HFFc6 (cell line): ENCODE results near the gene VENTX. TPM values are rescaled to one million over a fixed set of nuclear protein-coding genes. Genes with fewer than 3 reads are reported as not detected.

Experiments used
- DNase-seq: peaks from one replicate; pipeline ENCODE4 v3.0.0-alpha.2; 2018
- H3K27ac Mint-ChIP-seq: 2 replicates; pipeline ENCODE4 v1.8.0; 2020; ENCODE audit warnings: mild to moderate bottlenecking, mixed read lengths
- H3K27me3 Mint-ChIP-seq: 2 replicates; pipeline ENCODE4 v1.8.0; 2021; ENCODE audit warnings: mild to moderate bottlenecking, moderate library complexity, mixed read lengths; ENCODE audit not compliant: insufficient read depth
- H3K36me3 Mint-ChIP-seq: 2 replicates; pipeline ENCODE4 v1.8.0; 2021; ENCODE audit warnings: low read depth, mixed read lengths
- H3K4me1 Mint-ChIP-seq: 2 replicates; pipeline ENCODE4 v1.8.0; 2020; ENCODE audit warnings: low read depth, mixed read lengths
- H3K4me3 Mint-ChIP-seq: 2 replicates; pipeline ENCODE4 v1.8.0; 2020; ENCODE audit warnings: mild to moderate bottlenecking, moderate library complexity, mixed read lengths
- H3K9me3 Mint-ChIP-seq: 2 replicates; pipeline ENCODE4 v1.8.0; 2020; ENCODE audit warnings: mild to moderate bottlenecking, mixed read lengths
- CTCF ChIP-seq: fragments of 200-600 bp; sonication (generic); IDR thresholded peaks from 2 replicates; pipeline ENCODE4 v1.5.0; 2021; ENCODE audit warnings: antibody characterized with exemption, mild to moderate bottlenecking
- total RNA-seq, 6 experiments: library from RNA; stranded (reverse); fragmentation: NEBNext Ultra II Directional; extraction: Animal tissue kit (Norgen Biotek cat#: 25700); gene quantifications; 2 replicates in 1 of 6; 3 replicates in 5 of 6; pipeline ENCODE4 v1.2.3, GENCODE V29; 2021

VENTX gene
- total RNA-seq, 6 experiments from 2014 or later, result not detected

DNA sequence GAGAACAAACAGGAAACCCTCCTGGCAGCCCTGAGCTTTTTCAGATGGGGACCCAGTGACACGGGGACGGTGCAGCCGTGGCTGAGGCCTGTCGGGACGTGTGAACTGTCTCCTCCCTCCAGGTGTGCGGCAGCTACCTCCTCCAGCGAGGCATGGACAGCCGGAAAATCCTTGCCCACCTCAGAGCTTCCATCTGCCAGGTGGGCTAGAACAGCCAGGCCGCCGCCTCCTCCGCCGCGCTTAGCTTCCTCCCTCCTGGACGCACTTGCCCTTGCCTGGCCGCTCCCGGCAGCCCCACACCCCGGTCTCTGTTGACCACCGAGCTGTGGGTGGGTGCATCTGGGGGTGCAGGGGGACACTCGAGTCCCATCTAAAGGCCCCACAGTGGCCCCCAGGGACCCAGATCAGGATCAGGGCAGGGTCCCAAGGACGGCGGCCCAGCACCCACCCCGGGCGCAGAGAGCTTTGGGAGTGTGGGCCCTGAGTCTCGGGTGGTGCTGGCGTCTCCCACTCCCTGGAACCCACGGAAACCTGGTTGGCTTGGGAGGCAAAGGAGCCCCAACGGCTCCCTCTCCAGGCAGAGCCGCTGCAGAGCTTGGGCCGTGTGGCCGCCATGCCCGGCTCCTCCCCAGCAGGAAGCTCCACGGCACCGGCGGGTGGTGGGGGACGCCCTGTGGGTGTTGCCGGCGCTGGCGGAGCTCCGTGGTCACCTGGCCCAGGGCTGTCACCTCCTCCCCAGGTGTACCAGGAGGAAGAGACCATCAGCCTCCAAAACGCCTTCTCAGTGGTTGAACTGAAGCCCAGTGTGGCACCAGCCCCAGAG lies 40.5 kb upstream of the VENTX start:
- Mint-ChIP-seq H3K27me3 (peaks cover 11% of the 10 kb centered on the region), H3K27ac (no peak overlapping the region), H3K4me3 (no peak overlapping the region), H3K9me3 (peaks cover 26% of the 10 kb centered on the region), H3K4me1 (no peaks in the 10 kb centered on the region), H3K36me3 (no peaks in the 10 kb centered on the region)
- DNase-seq, result no peak
- no peak for TF ChIP-seq CTCF

GRCh38 chr10:133197786-133198185 lies 39.9 kb upstream of the VENTX start:
- Mint-ChIP-seq H3K36me3 (no peaks in the 10 kb centered on the region), H3K27me3 (peaks cover 8% of the 10 kb centered on the region), H3K9me3 (peaks cover 19% of the 10 kb centered on the region), H3K27ac (no peak overlapping the region), H3K4me3 (no peak overlapping the region), H3K4me1 (no peaks in the 10 kb centered on the region)
- DNase-seq, result no peak
- no peak for TF ChIP-seq CTCF

GRCh38 chr10:133198206-133198605 lies 39.4 kb upstream of the VENTX start:
- no peak for TF ChIP-seq CTCF
- H3K36me3 Mint-ChIP-seq, result no peaks in the 10 kb centered on the region
- H3K4me3 Mint-ChIP-seq, result no peak overlapping the region
- no peak overlapping the region for H3K27ac Mint-ChIP-seq
- peaks cover 4% of the 10 kb centered on the region for H3K27me3 Mint-ChIP-seq
- H3K9me3 Mint-ChIP-seq, result peaks cover 20% of the 10 kb centered on the region
- no peaks in the 10 kb centered on the region for H3K4me1 Mint-ChIP-seq
- DNase-seq, result no peak

- DNase-seq, result no peak
- peaks cover 26% of the 10 kb centered on the region for H3K9me3 Mint-ChIP-seq
- H3K27ac Mint-ChIP-seq, result no peak overlapping the region
- no peaks in the 10 kb centered on the region for H3K4me1 Mint-ChIP-seq
- H3K4me3 Mint-ChIP-seq, result no peak overlapping the region
- H3K27me3 Mint-ChIP-seq, result no peaks in the 10 kb centered on the region; the same call in 1 of the 2 replicates
- TF ChIP-seq CTCF, result no peak
- H3K36me3 Mint-ChIP-seq, result no peaks in the 10 kb centered on the region
These were observed 38.8 kb upstream of the VENTX start for GRCh38 chr10:133198621-133199487.

GRCh38 chr10:133199488-133199885 lies 38.2 kb upstream of the VENTX start:
- Mint-ChIP-seq H3K36me3 (no peaks in the 10 kb centered on the region), H3K27ac (no peak overlapping the region), H3K9me3 (peaks cover 31% of the 10 kb centered on the region), H3K27me3 (no peaks in the 10 kb centered on the region; the same call in 1 of the 2 replicates), H3K4me3 (no peak overlapping the region), H3K4me1 (no peaks in the 10 kb centered on the region)
- DNase-seq, result no peak
- TF ChIP-seq CTCF, result no peak
